SK-N-SH (cell line): ENCODE data around the gene HIGD1C. TPM values are rescaled to one million over a fixed set of nuclear protein-coding genes. Genes with fewer than 3 reads are reported as not detected.

Experiments
- CTCF ChIA-PET: fragments of 300-600, 350-600 bp; formaldehyde crosslinking; extraction: SDS; loops from one replicate; lab custom pipeline; 2021; lab: Yijun Ruan, JAX
- POLR2A ChIA-PET: fragments of 350-600 bp; sonication (Branson Sonifier 250); formaldehyde crosslinking; extraction: SDS; loops from one replicate; lab custom pipeline; 2020; ENCODE audit warnings: antibody characterized with exemption, inconsistent platforms; lab: Yijun Ruan, JAX
- DNase-seq: peaks from one replicate; pipeline ENCODE4 v3.0.0; 2012
- H2AFZ ChIP-seq: fragments of 200-600 bp; sonication (generic); 2 replicates; pipeline ENCODE4 v1.8.1; 2016; ENCODE audit warnings: antibody characterized with exemption, mild to moderate bottlenecking, low read depth
- H3F3A ChIP-seq: fragments of 200-600 bp; sonication (generic); replicated peaks from 2 replicates; pipeline ENCODE3; 2016; ENCODE audit warnings: antibody characterized with exemption, mild to moderate bottlenecking; ENCODE audit not compliant: insufficient read depth
- H3K27ac ChIP-seq, 2 experiments: fragments of 200-500 bp in 1 of 2; fragments of 200-600 bp in 1 of 2; sonication (Bioruptor generic) in 1 of 2; sonication (generic), shearing (Covaris generic) in 1 of 2; 2 replicates each; pipeline versions ENCODE4 v1.5.1 to v1.6.1; 2014 to 2016; ENCODE audit warnings: low read depth in 2 of 2, inconsistent platforms in 1 of 2, low read length in 1 of 2, mild to moderate bottlenecking in 1 of 2, mixed read lengths in 1 of 2
- H3K27me3 ChIP-seq: fragments of 200-600 bp; sonication (generic), shearing (Covaris generic); 2 replicates; pipeline ENCODE4 v1.6.1; 2016; ENCODE audit warnings: mixed run types; ENCODE audit not compliant: insufficient read depth
- H3K36me3 ChIP-seq, 2 experiments: fragments of 200-500 bp in 1 of 2; fragments of 200-600 bp in 1 of 2; sonication (Bioruptor generic) in 1 of 2; sonication (generic) in 1 of 2; replicated peaks in 1 of 2; 2 replicates each; pipeline versions ENCODE3 to v1.5.1; 2014 to 2016; ENCODE audit warnings: low read length in 1 of 2, mild to moderate bottlenecking in 1 of 2; ENCODE audit not compliant: insufficient read depth in 2 of 2, control insufficient read depth in 1 of 2
- H3K4me1 ChIP-seq, 2 experiments: fragments of 200-500 bp in 1 of 2; fragments of 200-600 bp in 1 of 2; sonication (Bioruptor generic) in 1 of 2; sonication (generic), shearing (Covaris generic) in 1 of 2; 2 replicates each; pipeline versions ENCODE4 v1.5.1 to v1.6.1; 2014 to 2016; ENCODE audit warnings: low read depth in 1 of 2, low read length in 1 of 2, mixed run types in 1 of 2; ENCODE audit not compliant: insufficient read depth in 2 of 2, control insufficient read depth in 1 of 2
- H3K4me2 ChIP-seq: fragments of 200-600 bp; sonication (generic), shearing (Covaris generic); 2 replicates; pipeline ENCODE4 v1.6.1; 2017; ENCODE audit warnings: mixed run types
- H3K4me3 ChIP-seq, 2 experiments: fragments of 200-500 bp in 1 of 2; fragments of 200-600 bp in 1 of 2; sonication (Bioruptor generic) in 1 of 2; sonication (generic), shearing (Covaris generic) in 1 of 2; 2 replicates each; pipeline versions ENCODE4 v1.5.1 to v1.8.1; 2014 to 2016; ENCODE audit warnings: low read depth in 2 of 2, inconsistent platforms in 1 of 2, low read length in 1 of 2, mild to moderate bottlenecking in 1 of 2, mixed read lengths in 1 of 2, moderate library complexity in 1 of 2
- H3K79me2 ChIP-seq: fragments of 200-600 bp; sonication (generic); 2 replicates; pipeline ENCODE4 v1.8.1; 2017; ENCODE audit warnings: mild to moderate bottlenecking; ENCODE audit not compliant: insufficient read depth
- H3K9ac ChIP-seq: fragments of 200-600 bp; sonication (generic); 2 replicates; pipeline ENCODE4 v1.6.1; 2017; ENCODE audit warnings: mixed run types
- H3K9me2 ChIP-seq: fragments of 200-600 bp; sonication (generic); 2 replicates; pipeline ENCODE4 v1.6.1; 2017; ENCODE audit warnings: mixed run types
- H3K9me3 ChIP-seq: fragments of 200-600 bp; sonication (generic); 2 replicates; pipeline ENCODE4 v1.6.1; 2017; ENCODE audit warnings: mixed run types, mild to moderate bottlenecking, moderate library complexity
- H4K20me1 ChIP-seq: fragments of 200-600 bp; sonication (generic); 2 replicates; pipeline ENCODE4 v1.6.1; 2017; ENCODE audit warnings: mild to moderate bottlenecking, mixed run types; ENCODE audit not compliant: insufficient read depth
- CHD2 ChIP-seq: fragments of 150-350 bp; IDR thresholded peaks from 2 replicates; pipeline ENCODE4 v1.6.1; 2018; ENCODE audit warnings: low read length; ENCODE audit not compliant: partially characterized antibody
- GATA2 ChIP-seq: sonication (generic); formaldehyde crosslinking; IDR thresholded peaks from 2 replicates; pipeline ENCODE4 v1.5.0; 2020; ENCODE audit warnings: mild to moderate bottlenecking, missing genetic modification reagents
- JUND ChIP-seq: IDR thresholded peaks from 2 replicates; pipeline ENCODE4 v1.4.0; 2012
- MXI1 ChIP-seq: IDR thresholded peaks from 2 replicates; pipeline ENCODE4 v1.6.1; 2012; ENCODE audit warnings: mild to moderate bottlenecking, low read depth, low read length, improper control_type of control experiment
- NFIC ChIP-seq: IDR thresholded peaks from 2 replicates; pipeline ENCODE4 v1.4.0; 2012; ENCODE audit warnings: borderline replicate concordance
- RAD21 ChIP-seq: IDR thresholded peaks from 2 replicates; pipeline ENCODE4 v1.6.1; 2012; ENCODE audit warnings: mild to moderate bottlenecking, low read length
- RFX5 ChIP-seq: IDR thresholded peaks from 2 replicates; pipeline ENCODE4 v1.6.1; 2012; ENCODE audit warnings: mild to moderate bottlenecking, improper control_type of control experiment, low read length
- SMC3 ChIP-seq: IDR thresholded peaks from 2 replicates; pipeline ENCODE4 v1.6.1; 2012; ENCODE audit warnings: low read depth, low read length, improper control_type of control experiment
- TCF12 ChIP-seq: IDR thresholded peaks from 2 replicates; pipeline ENCODE4 v1.4.0; 2012
- WGBS: methylation state at CpG from one replicate; pipeline ENCODE4 v1.1.6; 2017; ENCODE audit warnings: low lambda C conversion rate; 5-methylcytosine and 5-hydroxymethylcytosine counted together
- polyA plus RNA-seq, 3 experiments: library from polyadenylated mRNA; depleted of rRNA; stranded (reverse); fragments of >200 nt; gene quantifications; 2 replicates each; pipeline ENCODE4 v1.2.3, GENCODE V29; 2012
- TF ChIP-seq, protein P1 (sequence below): IDR thresholded peaks from 2 replicates; pipeline ENCODE4 v1.4.0; 2012; ENCODE audit warnings: low read depth, borderline replicate concordance
- TF ChIP-seq, protein P2 (sequence below): IDR thresholded peaks from 2 replicates; pipeline ENCODE4; 2012
- TF ChIP-seq, protein P3 (sequence below): IDR thresholded peaks from 2 replicates; pipeline ENCODE4 v1.4.0; 2012; ENCODE audit warnings: low read depth
- TF ChIP-seq, protein P4 (sequence below): fragments of 150-350 bp; IDR thresholded peaks from 2 replicates; pipeline ENCODE4 v1.6.1; 2016; ENCODE audit warnings: mild to moderate bottlenecking, low read depth, low read length

HIGD1C gene
- polyA plus RNA-seq, 1 of the 3 experiments (the other 2 are of a cell fraction), result not detected

DNA sequence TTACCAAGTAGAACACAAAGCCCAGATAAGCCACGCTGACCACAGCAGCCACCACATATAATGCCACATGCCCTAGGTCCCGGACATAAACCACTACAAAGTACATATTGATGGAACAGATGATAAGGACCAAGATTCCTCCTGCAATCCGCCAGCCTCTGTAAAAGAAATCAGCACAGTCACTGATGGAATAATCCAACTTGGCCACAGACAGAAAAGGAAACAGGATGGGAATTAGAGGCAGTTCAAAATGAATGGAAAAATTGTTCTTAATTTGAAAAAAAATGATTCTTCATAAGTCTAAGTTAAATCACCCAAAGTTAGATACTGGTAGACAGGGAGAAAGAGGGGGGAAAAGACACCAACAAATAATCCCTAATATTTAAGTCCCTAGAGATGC, 38.4 kb downstream of the HIGD1C start:
- ChIA-PET POLR2A (no interaction called here), CTCF (interaction anchor here (1.3 to 9.9 kb wide), 2 partner anchors 167 to 226 kb away, joined by 3 to 186 read pairs; no protein-coding TSS in a partner anchor)
- Histone ChIP-seq H3F3A (peaks cover 7% of the 10 kb centered on the region), H3K27ac (no peak overlapping the region), H3K9me2 (no peaks in the 10 kb centered on the region), H2AFZ (no peak overlapping the region), H3K4me2 (no peak overlapping the region), H3K9ac (no peak overlapping the region), H3K36me3 (peaks cover 51 to 61% of the 10 kb centered on the region in 2 experiments), H3K27me3 (no peaks in the 10 kb centered on the region), H3K9me3 (no peaks in the 10 kb centered on the region), H3K79me2 (no peaks in the 10 kb centered on the region), H3K4me1 (0 out of 4 replicates have a peak, but pooled peaks cover 0 to 2% of the 10 kb centered on the region in 2 experiments), H4K20me1 (no peaks in the 10 kb centered on the region), H3K4me3 (no peak overlapping the region)
- 94% methylated on average over 3 of the region's 3 CpGs for WGBS
- TF ChIP-seq SMC3, result no peak
- TF ChIP-seq GATA2, result no peak
- no peak for TF ChIP-seq RFX5
- TF ChIP-seq, protein P1, sequence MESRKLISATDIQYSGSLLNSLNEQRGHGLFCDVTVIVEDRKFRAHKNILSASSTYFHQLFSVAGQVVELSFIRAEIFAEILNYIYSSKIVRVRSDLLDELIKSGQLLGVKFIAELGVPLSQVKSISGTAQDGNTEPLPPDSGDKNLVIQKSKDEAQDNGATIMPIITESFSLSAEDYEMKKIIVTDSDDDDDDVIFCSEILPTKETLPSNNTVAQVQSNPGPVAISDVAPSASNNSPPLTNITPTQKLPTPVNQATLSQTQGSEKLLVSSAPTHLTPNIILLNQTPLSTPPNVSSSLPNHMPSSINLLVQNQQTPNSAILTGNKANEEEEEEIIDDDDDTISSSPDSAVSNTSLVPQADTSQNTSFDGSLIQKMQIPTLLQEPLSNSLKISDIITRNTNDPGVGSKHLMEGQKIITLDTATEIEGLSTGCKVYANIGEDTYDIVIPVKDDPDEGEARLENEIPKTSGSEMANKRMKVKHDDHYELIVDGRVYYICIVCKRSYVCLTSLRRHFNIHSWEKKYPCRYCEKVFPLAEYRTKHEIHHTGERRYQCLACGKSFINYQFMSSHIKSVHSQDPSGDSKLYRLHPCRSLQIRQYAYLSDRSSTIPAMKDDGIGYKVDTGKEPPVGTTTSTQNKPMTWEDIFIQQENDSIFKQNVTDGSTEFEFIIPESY, result no peak
- TF ChIP-seq, protein P2, sequence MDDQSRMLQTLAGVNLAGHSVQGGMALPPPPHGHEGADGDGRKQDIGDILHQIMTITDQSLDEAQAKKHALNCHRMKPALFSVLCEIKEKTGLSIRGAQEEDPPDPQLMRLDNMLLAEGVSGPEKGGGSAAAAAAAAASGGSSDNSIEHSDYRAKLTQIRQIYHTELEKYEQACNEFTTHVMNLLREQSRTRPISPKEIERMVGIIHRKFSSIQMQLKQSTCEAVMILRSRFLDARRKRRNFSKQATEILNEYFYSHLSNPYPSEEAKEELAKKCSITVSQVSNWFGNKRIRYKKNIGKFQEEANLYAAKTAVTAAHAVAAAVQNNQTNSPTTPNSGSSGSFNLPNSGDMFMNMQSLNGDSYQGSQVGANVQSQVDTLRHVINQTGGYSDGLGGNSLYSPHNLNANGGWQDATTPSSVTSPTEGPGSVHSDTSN, result no peak
- no peak for TF ChIP-seq MXI1
- no peak for DNase-seq

DNA sequence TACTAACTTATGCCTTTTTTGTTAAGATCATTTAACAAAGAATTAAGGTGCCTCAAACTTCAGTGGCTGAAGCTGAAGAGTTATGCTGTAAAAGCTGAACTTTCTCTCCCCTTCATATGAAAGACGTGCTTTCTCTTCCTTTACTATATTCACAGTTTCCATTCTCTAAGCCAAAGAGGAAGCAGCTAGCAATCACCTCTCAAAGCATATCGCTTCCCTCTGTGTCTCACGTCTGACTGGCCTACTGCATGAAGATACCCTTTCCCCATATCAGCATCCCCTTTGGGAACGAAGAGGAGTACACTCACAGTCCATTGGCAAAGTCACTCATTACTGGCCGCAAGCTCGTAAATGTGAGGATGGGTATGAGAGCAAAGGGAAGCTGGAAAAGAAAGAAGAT, 38.9 kb downstream of the HIGD1C start:
- peaks cover 47 to 61% of the 10 kb centered on the region in 2 experiments for H3K36me3 ChIP-seq
- no peak overlapping the region for H2AFZ ChIP-seq
- H3K79me2 ChIP-seq, result no peaks in the 10 kb centered on the region
- CTCF ChIA-PET, result interaction anchor here (1.3 to 9.9 kb wide), 2 partner anchors 167 to 226 kb away, joined by 3 to 186 read pairs; no protein-coding TSS in a partner anchor
- no peak overlapping the region for H3K4me3 ChIP-seq
- WGBS, result 95% methylated on average over 6 of the region's 6 CpGs
- peaks cover 7% of the 10 kb centered on the region for H3F3A ChIP-seq
- no peak overlapping the region for H3K27ac ChIP-seq
- no peaks in the 10 kb centered on the region for H3K9me3 ChIP-seq
- no peaks in the 10 kb centered on the region for H4K20me1 ChIP-seq
- 0 out of 4 replicates have a peak, but pooled peaks cover 0 to 2% of the 10 kb centered on the region in 2 experiments for H3K4me1 ChIP-seq
- no peak overlapping the region for H3K4me2 ChIP-seq
- H3K9me2 ChIP-seq, result no peaks in the 10 kb centered on the region
- TF ChIP-seq, protein P3, sequence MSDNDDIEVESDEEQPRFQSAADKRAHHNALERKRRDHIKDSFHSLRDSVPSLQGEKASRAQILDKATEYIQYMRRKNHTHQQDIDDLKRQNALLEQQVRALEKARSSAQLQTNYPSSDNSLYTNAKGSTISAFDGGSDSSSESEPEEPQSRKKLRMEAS, result no peak
- no peak for TF ChIP-seq TCF12
- TF ChIP-seq, all 33 proteins: peak for 0
- no peak for DNase-seq
- Histone ChIP-seq H3K9ac (no peak overlapping the region), H3K27me3 (no peaks in the 10 kb centered on the region)
- POLR2A ChIA-PET, result no interaction called here

DNA sequence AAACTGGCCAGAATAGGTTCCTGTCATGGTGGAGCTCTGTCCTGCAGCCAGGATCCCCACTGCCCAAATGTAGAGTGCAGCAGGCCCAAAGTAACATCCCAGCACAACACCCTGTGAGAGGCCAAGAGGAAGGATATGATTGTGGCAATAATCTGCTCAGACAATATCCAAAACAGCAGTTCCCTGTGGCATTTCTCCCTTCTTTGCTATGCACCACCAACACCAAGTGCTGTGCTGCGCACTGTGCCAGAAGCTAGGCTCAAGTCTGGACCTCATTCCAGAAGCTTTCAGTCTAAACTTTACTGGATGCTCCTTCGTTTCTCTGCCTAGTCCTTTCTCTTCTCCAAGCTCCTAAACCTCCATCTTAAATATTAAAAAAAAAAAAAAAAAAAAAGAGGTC, 40.5 kb downstream of the HIGD1C start:
- H3K9me2 ChIP-seq, result no peaks in the 10 kb centered on the region
- ChIA-PET POLR2A (interaction anchor here (0.6 kb wide), 1 partner anchor 167 kb away, joined by 3 read pairs; no protein-coding TSS in a partner anchor), CTCF (no interaction called here)
- H4K20me1 ChIP-seq, result no peaks in the 10 kb centered on the region
- no peaks in the 10 kb centered on the region for H3K4me1 ChIP-seq
- no peak overlapping the region for H2AFZ ChIP-seq
- H3K4me3 ChIP-seq, result no peak overlapping the region
- DNase-seq, result no peak
- no peak overlapping the region for H3K4me2 ChIP-seq
- WGBS, result 43% methylated on average over 2 of the region's 2 CpGs
- no peak overlapping the region for H3K27ac ChIP-seq
- peaks cover 4% of the 10 kb centered on the region for H3F3A ChIP-seq
- no peaks in the 10 kb centered on the region for H3K9me3 ChIP-seq
- no peaks in the 10 kb centered on the region for H3K79me2 ChIP-seq
- peaks cover 53 to 57% of the 10 kb centered on the region in 2 experiments for H3K36me3 ChIP-seq
- H3K9ac ChIP-seq, result no peak overlapping the region
- H3K27me3 ChIP-seq, result no peaks in the 10 kb centered on the region
- TF ChIP-seq TCF12 (no peak), NFIC (no peak), CHD2 (no peak), JUND (no peak), RAD21 (no peak), RFX5 (no peak)
- TF ChIP-seq, protein P1, result no peak
- TF ChIP-seq, protein P4, sequence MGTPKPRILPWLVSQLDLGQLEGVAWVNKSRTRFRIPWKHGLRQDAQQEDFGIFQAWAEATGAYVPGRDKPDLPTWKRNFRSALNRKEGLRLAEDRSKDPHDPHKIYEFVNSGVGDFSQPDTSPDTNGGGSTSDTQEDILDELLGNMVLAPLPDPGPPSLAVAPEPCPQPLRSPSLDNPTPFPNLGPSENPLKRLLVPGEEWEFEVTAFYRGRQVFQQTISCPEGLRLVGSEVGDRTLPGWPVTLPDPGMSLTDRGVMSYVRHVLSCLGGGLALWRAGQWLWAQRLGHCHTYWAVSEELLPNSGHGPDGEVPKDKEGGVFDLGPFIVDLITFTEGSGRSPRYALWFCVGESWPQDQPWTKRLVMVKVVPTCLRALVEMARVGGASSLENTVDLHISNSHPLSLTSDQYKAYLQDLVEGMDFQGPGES, result no peak
- TF ChIP-seq, protein P2, result no peak
- TF ChIP-seq, protein P3, result no peak
